PFSK-1 (cell line): ENCODE data around the gene BCL7C.

Experiments
- POLR2AphosphoS5 ChIP-seq: IDR thresholded peaks from 2 replicates; pipeline ENCODE4 v1.6.1; 2012; ENCODE audit warnings: low read depth, mild to moderate bottlenecking, control low read depth, low read length, moderate library complexity
- TAF1 ChIP-seq: IDR thresholded peaks from 2 replicates; pipeline ENCODE4 v1.6.1; 2012; ENCODE audit warnings: low read length, control low read depth, borderline replicate concordance; ENCODE audit not compliant: insufficient read depth

- TF ChIP-seq TAF1 (no peak), POLR2AphosphoS5 (no peak)
These were observed 52.5 kb downstream of the BCL7C start for GRCh38 chr16:30841332-30841731.
